ENCODE measurements around the gene KLF16.

Gene KLF16

GRCh38 chr19:1825909-1826556, 37.3 kb downstream of the KLF16 start:
- DNase-seq (ENCODE audit: low read depth in 2 of 2): peak; percentile 69 to 74
- no peak overlapping the region for H3K4me3 ChIP-seq (replicated peaks in 1 of 2; ENCODE audit: low read depth in 2 of 2, low read length in 2 of 2)
- TF ChIP-seq, protein P1, sequence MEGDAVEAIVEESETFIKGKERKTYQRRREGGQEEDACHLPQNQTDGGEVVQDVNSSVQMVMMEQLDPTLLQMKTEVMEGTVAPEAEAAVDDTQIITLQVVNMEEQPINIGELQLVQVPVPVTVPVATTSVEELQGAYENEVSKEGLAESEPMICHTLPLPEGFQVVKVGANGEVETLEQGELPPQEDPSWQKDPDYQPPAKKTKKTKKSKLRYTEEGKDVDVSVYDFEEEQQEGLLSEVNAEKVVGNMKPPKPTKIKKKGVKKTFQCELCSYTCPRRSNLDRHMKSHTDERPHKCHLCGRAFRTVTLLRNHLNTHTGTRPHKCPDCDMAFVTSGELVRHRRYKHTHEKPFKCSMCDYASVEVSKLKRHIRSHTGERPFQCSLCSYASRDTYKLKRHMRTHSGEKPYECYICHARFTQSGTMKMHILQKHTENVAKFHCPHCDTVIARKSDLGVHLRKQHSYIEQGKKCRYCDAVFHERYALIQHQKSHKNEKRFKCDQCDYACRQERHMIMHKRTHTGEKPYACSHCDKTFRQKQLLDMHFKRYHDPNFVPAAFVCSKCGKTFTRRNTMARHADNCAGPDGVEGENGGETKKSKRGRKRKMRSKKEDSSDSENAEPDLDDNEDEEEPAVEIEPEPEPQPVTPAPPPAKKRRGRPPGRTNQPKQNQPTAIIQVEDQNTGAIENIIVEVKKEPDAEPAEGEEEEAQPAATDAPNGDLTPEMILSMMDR (IDR thresholded peaks at IDR 0.05; ENCODE audit: low read depth, low read length): peak; percentile 91

GRCh38 chr19:1824252-1824622, 39.1 kb downstream of the KLF16 start:
- no peak overlapping the region for H3K4me3 ChIP-seq (replicated peaks in 1 of 2; ENCODE audit: low read depth in 2 of 2, low read length in 2 of 2)
- TF ChIP-seq, protein P1 (IDR thresholded peaks at IDR 0.05; ENCODE audit: low read depth, low read length): no peak
- DNase-seq (ENCODE audit: low read depth in 2 of 2): no peak

DNA sequence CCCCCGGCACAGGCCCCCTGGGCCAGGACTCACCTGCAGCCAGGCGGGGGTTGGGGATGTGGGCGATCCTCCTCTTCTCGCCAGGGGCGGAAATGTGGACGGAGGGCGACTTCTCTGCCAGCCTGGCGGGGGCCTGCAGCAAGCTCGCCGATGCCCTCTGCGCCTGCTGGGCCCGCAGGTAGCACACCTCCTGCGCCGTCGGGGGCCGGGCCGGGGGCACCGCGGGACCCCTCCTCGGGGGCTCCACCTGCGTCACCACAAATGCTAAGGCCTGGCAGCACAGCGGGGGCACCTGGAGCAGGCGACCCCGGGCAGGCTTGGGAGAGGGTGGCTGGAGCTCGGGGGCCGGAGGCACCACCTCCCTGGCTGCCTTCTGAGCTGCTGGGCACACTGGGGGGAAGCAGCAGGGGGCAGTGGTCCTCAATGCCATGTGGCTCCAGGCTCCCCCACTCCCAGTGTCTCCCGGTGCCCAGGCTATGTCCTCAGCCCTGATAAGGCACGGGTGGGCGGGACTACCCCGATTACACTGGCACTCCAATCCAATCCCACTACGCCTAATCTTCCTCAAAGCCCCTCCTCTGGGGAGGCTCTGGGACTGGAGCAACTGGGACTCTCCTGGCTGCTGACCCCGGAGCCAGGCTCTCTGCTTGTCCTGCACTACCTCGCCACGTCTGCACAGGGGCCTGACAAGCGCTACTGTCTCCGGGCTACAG, 39.7 kb downstream of the KLF16 start:
- no peak overlapping the region for H3K4me3 ChIP-seq (replicated peaks in 1 of 2; ENCODE audit: low read depth in 2 of 2, low read length in 2 of 2)
- DNase-seq (ENCODE audit: low read depth in 2 of 2): no peak
- TF ChIP-seq, protein P1 (IDR thresholded peaks at IDR 0.05; ENCODE audit: low read depth, low read length): no peak

DNA sequence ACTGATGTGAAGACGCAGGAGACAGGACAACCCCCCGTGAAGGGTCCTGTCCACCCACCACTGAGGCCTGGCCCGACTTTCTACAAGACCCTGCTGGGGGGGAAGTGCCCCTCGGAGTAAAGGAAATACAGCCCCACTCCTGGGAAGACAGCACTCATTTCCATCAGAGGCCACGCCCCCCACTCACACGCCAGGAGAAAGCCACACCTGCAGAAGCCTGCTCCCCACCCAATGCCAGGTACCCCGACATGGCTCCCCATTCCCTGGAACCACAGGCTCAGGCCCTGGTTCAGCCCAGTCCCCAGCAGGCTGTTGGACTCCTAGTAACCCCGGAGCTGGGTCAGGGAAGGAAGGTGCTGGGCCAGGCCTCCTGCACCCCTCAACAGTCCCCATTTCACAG, 40.4 kb downstream of the KLF16 start:
- no peak for DNase-seq (ENCODE audit: low read depth in 2 of 2)
- TF ChIP-seq, protein P1 (IDR thresholded peaks at IDR 0.05; ENCODE audit: low read depth, low read length): no peak

GRCh38 chr19:1822210-1822609, 41.2 kb downstream of the KLF16 start:
- TF ChIP-seq, protein P1 (IDR thresholded peaks at IDR 0.05; ENCODE audit: low read depth, low read length): no peak
- no peak overlapping the region for H3K4me3 ChIP-seq (replicated peaks in 1 of 2; ENCODE audit: low read depth in 2 of 2, low read length in 2 of 2)
- DNase-seq (ENCODE audit: low read depth in 2 of 2): no peak

More for the DNA sequence above, 40.4 kb downstream of the KLF16 start:
- H3K4me3 ChIP-seq (replicated peaks in 1 of 2; ENCODE audit: low read depth in 2 of 2, low read length in 2 of 2): no peak overlapping the region

DNA sequence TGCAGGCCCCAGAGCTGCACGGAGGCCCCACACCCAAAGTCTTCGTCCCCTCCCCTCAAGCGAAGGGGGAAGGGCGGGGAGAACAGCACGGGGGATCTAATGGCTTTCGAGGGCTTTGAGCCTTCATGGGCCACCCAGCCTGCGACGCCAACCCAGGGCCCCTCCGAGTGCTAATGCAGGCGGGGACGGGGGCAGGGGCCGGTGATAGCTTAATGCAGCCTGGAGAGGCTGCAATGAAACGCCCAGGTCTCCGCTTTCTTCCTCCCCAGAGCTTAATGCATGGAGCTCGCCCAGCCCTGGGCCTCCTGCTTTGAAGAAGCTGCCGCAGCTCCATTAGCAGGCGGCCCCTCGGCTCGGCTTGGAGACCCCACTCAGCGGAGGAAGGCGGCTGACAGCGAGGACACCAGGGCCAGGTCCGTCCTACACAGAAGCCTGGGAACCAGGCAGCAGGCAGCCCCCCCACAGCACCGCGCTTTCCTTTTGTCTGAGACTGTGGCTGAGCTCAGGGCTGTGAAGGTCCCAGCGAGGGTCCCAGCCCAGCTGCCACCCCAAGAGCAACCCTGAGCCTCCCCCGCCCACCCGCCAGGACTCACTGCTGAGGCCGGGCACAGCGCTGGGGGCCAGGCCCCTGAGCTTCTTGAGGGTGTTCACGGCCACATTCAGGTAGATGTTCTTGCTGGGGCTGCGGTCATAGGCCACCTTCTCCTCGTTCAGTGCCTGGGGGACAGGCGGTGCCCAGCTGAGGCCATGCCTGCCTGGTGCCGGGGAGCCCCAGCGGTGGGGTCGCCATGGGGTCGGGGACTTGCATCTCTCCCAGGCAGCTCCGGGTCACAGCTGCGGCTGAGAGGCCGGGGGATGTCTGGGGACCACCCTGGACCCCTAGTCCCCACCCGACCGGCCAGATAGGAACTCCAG, 43.8 kb downstream of the KLF16 start:
- no peak for DNase-seq (ENCODE audit: low read depth in 2 of 2)
- no peak overlapping the region for H3K4me3 ChIP-seq (replicated peaks in 1 of 2; ENCODE audit: low read depth in 2 of 2, low read length in 2 of 2)
- TF ChIP-seq, protein P1 (IDR thresholded peaks at IDR 0.05; ENCODE audit: low read depth, low read length): no peak

All from cardiac fibroblast (primary cell).